Retinal pigment epithelial cell (primary cell): ENCODE measurements around the gene CAB39.

ENCODE experiments used
- DNase-seq: peaks from one replicate; pipeline ENCODE4 v3.0.0-alpha.2; 2010; ENCODE audit warnings: low read depth
- H3K4me3 ChIP-seq: 2 replicates; pipeline ENCODE4 v1.5.1; 2011; ENCODE audit warnings: mild to moderate bottlenecking, low read length, control low read depth, moderate library complexity
- CTCF ChIP-seq: conservative IDR thresholded peaks from 2 replicates; pipeline ENCODE4 v1.5.1; 2011; ENCODE audit warnings: low read depth, low read length, control low read depth, inconsistent platforms

Gene CAB39

GRCh38 chr2:230823264-230823964 is 110.8 kb downstream of the CAB39 start:
- no peak overlapping the region for H3K4me3 ChIP-seq
- DNase-seq, result no peak
- no peak for TF ChIP-seq CTCF

GRCh38 chr2:230824406-230824978 is 111.8 kb downstream of the CAB39 start:
- peak; percentile 33 for DNase-seq
- no peak overlapping the region for H3K4me3 ChIP-seq
- peak; percentile 65 for TF ChIP-seq CTCF

DNA sequence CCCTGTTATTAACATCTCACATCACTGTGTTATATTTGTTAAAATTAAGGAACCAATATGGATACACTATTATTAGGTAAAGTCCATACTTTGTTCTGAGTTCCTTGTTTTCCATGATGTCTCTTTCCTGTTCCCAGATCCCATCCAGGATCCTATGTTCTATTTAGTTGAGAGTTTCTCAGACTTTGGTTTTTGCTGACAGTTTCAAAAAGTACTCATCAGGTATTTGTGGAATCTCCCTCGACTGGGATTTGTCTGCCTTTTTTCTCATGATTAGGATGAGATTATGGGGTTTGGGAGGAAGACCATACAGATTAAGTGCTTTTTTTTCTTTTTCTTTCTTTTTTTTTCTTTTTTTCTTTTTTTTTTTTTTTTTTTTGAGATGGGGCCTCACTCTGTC is 112.7 kb downstream of the CAB39 start:
- no peak for TF ChIP-seq CTCF
- DNase-seq, result no peak
- no peak overlapping the region for H3K4me3 ChIP-seq

GRCh38 chr2:230827774-230828271 is 115.2 kb downstream of the CAB39 start:
- TF ChIP-seq CTCF, result no peak
- DNase-seq, result no peak
- peak overlapping the region; percentile 17 for H3K4me3 ChIP-seq

GRCh38 chr2:230828272-230828961 is 115.8 kb downstream of the CAB39 start:
- H3K4me3 ChIP-seq, result peak overlapping the region; percentile 19
- no peak for DNase-seq
- TF ChIP-seq CTCF, result no peak

DNA sequence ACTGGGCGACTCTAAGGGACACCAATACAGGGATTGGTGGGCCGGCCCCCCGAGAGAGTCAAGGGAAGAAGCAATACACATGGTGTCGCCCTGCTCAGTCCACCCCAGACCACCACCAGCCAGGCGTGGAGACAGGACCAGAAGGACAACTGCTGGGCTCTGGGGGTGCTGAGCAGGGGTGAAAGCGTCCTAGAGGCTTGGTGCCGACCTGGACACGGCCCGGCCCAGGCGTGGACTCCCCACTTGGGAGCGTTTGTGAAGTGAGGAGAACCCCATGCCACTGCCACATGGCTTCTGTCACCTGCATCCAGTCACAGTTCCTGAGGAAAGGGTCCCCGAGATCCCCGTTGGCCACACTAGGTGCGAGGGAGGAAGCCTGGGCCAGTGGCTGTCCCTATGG is 116.7 kb downstream of the CAB39 start:
- H3K4me3 ChIP-seq, result no peak overlapping the region
- DNase-seq, result no peak
- TF ChIP-seq CTCF, result no peak

- no peak for DNase-seq
- TF ChIP-seq CTCF, result no peak
- H3K4me3 ChIP-seq, result no peak overlapping the region
These were observed 117.3 kb downstream of the CAB39 start for GRCh38 chr2:230829959-230830358.
